ACC112 (cell line): ENCODE data around the gene NKD1.
"Not testable (repeated sequence)": the region's sequence is repeated elsewhere in the genome, so short reads cannot be mapped to it uniquely, and the experiment has no call there.

ENCODE experiments used
- H2AFZ ChIP-seq: fragments of 200-600 bp; sonication (generic); one replicate; pipeline ENCODE4 v1.6.0; 2017; ENCODE audit warnings: antibody characterized with exemption, low read length; ENCODE audit not compliant: unreplicated experiment
- H3K27ac ChIP-seq: fragments of 200-600 bp; sonication (generic); 2 replicates; pipeline ENCODE4 v1.5.1; 2014; ENCODE audit warnings: low read depth, mild to moderate bottlenecking, antibody characterized with exemption, low read length, moderate library complexity
- H3K27me3 ChIP-seq: fragments of 200-600 bp; sonication (generic); 2 replicates; pipeline ENCODE4 v1.6.1; 2014; ENCODE audit warnings: mild to moderate bottlenecking, antibody characterized with exemption, low read length, moderate library complexity, mixed read lengths; ENCODE audit not compliant: insufficient read depth
- H3K36me3 ChIP-seq: fragments of 200-600 bp; sonication (generic); 2 replicates; pipeline ENCODE4 v1.6.1; 2016; ENCODE audit warnings: mild to moderate bottlenecking, antibody characterized with exemption, low read length, moderate library complexity, mixed read lengths; ENCODE audit not compliant: insufficient read depth
- H3K4me1 ChIP-seq: fragments of 200-600 bp; sonication (generic); one replicate; pipeline ENCODE4 v1.6.1; 2016; ENCODE audit warnings: low read length, mixed read lengths; ENCODE audit not compliant: insufficient read depth, unreplicated experiment, control insufficient read depth
- H3K4me3 ChIP-seq: fragments of 200-600 bp; sonication (generic); 2 replicates; pipeline ENCODE4 v1.5.1; 2014; ENCODE audit warnings: mild to moderate bottlenecking, low read depth, low read length
- H3K79me2 ChIP-seq: fragments of 200-600 bp; sonication (generic); one replicate; pipeline ENCODE4 v1.6.0; 2016; ENCODE audit warnings: low read length; ENCODE audit not compliant: control insufficient read depth, unreplicated experiment, insufficient read depth

Gene NKD1

DNA sequence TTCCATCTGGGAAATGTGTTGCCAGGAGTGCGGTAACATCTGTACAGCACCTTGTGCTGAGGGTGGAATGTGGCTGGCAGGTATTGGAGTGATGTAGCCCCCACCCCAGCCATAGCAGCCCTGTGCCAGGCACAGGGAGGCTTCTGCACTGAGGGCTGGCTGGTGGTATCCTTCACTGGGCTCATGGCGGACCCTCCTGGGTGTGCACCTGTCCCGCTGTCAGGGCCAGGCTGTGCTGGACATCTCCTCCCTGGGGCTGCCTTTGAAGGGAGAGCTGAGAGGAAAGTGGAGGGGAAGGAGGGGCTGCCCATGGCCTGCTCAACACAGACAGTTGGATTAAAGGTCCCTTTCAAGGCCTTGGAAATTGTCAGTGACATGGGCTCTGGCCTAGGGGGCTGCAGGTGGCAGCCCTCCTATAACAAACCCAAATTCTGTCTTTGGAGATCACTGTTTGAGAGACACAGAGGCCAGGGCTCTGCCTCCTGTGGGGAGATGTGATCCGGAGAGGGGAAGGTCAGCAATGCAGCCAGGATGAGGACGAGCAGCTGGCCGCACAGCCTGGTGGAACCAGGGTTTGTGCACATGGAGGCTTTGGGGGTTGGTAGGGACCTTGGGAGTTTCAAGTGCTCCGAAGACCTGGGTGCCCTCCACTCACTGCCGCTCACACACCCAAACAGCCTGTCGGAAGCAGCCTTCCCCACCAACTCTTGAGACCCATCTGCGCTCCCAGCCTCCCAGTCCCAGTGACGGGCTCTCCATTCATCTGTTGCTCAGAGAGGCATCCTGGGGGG is 22.8 kb downstream of the NKD1 start:
- no peak overlapping the region for H2AFZ ChIP-seq

DNA sequence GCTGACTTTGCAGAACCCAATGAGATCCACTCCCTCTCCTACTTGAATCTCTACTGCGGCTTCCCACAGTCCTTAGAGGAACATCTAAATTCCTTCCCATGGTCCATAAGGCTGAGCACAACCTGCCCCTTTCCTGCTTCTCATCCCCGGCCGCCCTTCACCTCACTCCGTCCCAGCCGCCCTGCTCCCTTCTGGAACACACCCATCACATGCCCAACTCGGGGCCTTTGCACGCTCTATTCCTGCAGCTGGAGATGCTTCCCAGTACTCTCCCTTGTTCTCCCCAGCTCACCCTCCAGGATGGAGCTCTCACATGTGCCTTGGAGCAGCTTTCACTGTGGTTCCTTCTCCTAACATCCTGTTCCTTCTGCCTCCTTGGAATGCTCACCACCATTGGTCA is 23.6 kb downstream of the NKD1 start:
- H3K27ac ChIP-seq: no peak overlapping the region
- H3K27me3 ChIP-seq: peaks cover 30% of the 10 kb centered on the region
- no peaks in the 10 kb centered on the region for H3K4me1 ChIP-seq
- H3K36me3 ChIP-seq: no peaks in the 10 kb centered on the region
- H2AFZ ChIP-seq: no peak overlapping the region
- no peaks in the 10 kb centered on the region for H3K79me2 ChIP-seq
- H3K4me3 ChIP-seq: no peak overlapping the region

More for the DNA sequence above, 22.8 kb downstream of the NKD1 start:
- Histone ChIP-seq H3K27me3 (peaks cover 38% of the 10 kb centered on the region), H3K4me1 (no peaks in the 10 kb centered on the region), H3K4me3 (no peak overlapping the region), H3K79me2 (no peaks in the 10 kb centered on the region), H3K36me3 (no peaks in the 10 kb centered on the region), H3K27ac (no peak overlapping the region)

DNA sequence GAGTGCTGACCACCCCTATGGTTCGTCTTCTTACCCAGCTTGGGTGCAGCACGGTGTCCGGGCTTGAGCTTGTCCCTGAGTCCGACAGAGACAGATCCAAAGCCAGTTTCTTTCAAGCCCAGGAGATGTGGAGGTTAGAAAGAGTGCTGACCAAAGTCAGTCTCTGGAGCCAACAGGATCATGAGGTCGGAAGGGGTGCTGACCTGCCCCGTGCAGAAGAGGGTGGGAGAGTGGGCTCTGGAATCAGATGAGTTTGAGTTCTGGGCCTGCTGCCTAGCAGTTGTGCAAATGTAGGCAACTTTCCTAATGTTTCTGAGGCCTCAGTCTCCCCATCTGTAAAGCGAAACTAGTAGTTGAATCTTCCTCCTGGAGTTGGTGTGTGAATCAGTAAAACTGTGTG is 24.5 kb downstream of the NKD1 start:
- Histone ChIP-seq H3K79me2 (no peaks in the 10 kb centered on the region), H2AFZ (no peak overlapping the region), H3K27me3 (peaks cover 24% of the 10 kb centered on the region), H3K27ac (no peak overlapping the region), H3K36me3 (no peaks in the 10 kb centered on the region), H3K4me1 (no peaks in the 10 kb centered on the region), H3K4me3 (no peak overlapping the region)

DNA sequence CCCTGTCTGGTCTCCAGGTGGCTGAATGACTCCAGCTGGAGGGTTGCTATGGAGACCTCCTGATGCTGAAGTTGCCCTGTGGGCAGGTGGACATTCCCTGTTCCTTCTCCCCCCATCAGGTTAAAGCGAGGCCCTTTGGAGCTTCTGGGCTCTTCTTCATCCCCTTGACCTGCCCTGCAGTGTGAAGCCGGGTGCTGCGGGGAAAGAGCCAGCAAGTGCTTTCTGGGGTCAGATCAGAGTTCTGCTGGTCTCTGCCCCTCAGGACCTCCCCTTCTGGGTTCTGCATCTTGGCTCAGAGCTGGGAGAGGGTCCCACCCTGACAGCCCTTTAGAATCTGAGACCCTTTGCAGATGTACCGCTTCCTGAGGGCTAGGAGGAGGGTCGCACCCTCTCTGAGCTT is 25.1 kb downstream of the NKD1 start:
- H3K36me3 ChIP-seq: no peaks in the 10 kb centered on the region
- no peak overlapping the region for H3K27ac ChIP-seq
- no peaks in the 10 kb centered on the region for H3K79me2 ChIP-seq
- peaks cover 19% of the 10 kb centered on the region for H3K27me3 ChIP-seq
- no peaks in the 10 kb centered on the region for H3K4me1 ChIP-seq
- no peak overlapping the region for H2AFZ ChIP-seq
- no peak overlapping the region for H3K4me3 ChIP-seq

DNA sequence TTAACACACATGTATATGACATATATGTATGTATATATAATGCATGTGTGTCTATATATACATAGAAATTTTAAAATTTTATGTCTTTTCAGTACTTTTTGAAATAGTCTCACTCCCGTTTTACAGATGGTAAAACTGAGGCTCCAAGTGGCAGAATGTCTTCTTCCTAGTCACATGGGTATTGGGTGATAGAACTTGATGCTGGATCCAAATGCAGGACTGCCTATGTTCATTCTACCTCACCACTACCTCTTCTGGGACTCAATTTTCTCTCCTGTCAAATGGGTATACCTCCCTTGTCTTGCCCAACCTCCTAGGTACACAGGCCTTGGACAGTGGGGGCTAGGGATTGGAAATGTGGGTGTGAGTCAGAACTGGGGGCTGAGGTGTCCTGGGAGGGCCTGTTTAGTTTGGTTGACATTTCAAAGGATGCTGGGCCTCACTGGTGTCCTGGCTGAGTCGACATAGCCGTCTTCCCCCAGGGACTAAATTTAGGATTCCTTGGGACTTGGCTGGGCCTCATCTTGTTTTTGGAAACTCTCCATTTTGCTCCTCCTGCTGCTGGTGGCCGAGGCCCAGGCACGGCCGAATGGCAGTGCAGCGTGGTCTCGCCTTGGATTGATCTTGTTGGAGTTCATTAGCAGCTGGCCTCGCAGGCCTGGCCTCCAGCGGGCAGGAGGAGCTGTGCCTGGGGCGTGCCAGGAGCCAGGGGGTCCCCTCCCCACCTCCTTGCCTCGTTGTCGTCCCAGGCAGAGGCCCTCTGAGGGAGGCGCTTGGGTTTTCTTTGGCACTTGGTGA is 25.9 kb downstream of the NKD1 start:
- H3K79me2 ChIP-seq: no peaks in the 10 kb centered on the region

DNA sequence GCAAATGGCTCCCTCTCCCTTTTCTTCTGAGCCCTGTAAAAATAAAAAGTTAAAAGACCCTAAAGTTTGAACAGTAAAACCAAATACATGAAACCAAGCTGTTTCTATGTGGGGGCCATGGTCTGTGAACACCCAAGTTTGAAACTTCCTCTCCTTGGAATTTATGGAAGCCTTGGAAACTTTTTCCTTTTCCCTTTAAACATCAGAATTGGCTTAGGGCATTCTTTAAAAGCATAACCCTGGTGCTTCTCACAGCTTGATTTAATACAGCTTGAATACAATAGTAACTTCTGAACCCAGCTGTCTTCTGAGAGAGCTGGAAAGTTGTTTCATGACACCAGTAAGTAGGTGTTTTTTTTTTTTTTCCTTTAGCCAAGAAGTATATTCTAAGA is 26.5 kb downstream of the NKD1 start:
- Histone ChIP-seq H3K27ac (no peak overlapping the region), H3K4me1 (no peaks in the 10 kb centered on the region), H3K27me3 (peaks cover 5% of the 10 kb centered on the region), H3K36me3 (no peaks in the 10 kb centered on the region), H3K79me2 (no peaks in the 10 kb centered on the region), H2AFZ (no peak overlapping the region), H3K4me3 (no peak overlapping the region)

More for the DNA sequence above, 25.9 kb downstream of the NKD1 start:
- Histone ChIP-seq H3K4me3 (no peak overlapping the region), H3K36me3 (no peaks in the 10 kb centered on the region), H2AFZ (no peak overlapping the region), H3K27me3 (peaks cover 11% of the 10 kb centered on the region), H3K4me1 (no peaks in the 10 kb centered on the region), H3K27ac (no peak overlapping the region)

DNA sequence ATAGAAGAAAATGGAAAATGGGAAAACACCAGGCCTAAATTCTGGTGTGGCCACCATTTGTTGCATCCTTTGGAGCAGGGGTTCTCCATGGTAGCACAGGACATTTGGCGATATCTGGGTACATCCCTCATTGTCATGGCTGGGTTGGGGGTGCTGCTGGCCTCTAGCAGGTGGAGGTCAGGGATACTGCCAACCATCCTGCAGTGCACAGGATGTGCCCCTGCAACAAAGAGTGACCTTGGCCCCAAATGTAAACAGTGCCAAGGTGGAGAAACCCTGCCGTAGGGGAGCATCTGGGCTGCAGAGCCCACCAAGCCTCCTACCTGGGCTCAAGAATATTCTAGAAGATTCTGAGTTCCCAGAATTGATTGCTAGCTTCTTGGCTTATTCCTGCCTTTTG is 27.5 kb downstream of the NKD1 start:
- H2AFZ ChIP-seq: no peak overlapping the region
- H3K79me2 ChIP-seq: no peaks in the 10 kb centered on the region
- no peaks in the 10 kb centered on the region for H3K36me3 ChIP-seq
- no peak overlapping the region for H3K27ac ChIP-seq
- peaks cover 6% of the 10 kb centered on the region for H3K4me1 ChIP-seq
- no peaks in the 10 kb centered on the region; the same call in 1 of the 2 replicates for H3K27me3 ChIP-seq
- H3K4me3 ChIP-seq: no peak overlapping the region

DNA sequence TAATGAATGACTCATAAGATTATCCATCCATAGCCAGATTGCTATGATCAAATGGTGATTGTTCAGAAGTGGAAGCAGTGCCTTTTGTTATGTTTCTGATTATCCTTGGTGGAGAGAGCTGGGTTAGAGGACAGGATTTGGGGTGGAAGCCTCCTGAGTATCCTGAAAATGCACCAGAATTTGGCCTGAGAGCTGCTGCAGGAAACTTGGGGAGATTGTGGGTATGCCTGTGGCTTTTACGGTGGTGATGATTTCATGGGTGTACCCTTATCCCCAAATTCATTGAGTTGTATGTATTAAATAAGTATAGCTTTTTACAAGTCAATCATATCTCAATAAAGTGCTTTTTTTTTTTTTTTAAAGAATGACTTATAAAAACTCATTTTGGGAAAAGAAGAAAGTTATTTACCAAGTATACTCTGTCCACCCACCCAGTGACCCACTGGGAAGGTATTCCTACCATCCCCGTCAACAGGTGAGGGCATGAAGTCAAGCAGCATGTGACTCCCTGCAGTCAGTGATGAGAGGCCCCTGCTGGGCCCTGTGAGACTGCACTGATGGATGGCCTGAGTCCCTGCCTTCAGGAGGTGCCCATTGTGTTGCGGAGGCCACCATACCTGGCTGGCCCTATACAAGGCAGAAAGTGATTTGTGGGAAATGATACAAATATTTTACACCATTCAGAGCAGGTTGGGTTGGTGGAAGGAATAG is 28.4 kb downstream of the NKD1 start:
- Histone ChIP-seq H3K79me2 (no peaks in the 10 kb centered on the region), H2AFZ (no peak overlapping the region), H3K36me3 (no peaks in the 10 kb centered on the region), H3K4me1 (peaks cover 6% of the 10 kb centered on the region), H3K4me3 (no peak overlapping the region), H3K27me3 (no peaks in the 10 kb centered on the region), H3K27ac (no peak overlapping the region)

DNA sequence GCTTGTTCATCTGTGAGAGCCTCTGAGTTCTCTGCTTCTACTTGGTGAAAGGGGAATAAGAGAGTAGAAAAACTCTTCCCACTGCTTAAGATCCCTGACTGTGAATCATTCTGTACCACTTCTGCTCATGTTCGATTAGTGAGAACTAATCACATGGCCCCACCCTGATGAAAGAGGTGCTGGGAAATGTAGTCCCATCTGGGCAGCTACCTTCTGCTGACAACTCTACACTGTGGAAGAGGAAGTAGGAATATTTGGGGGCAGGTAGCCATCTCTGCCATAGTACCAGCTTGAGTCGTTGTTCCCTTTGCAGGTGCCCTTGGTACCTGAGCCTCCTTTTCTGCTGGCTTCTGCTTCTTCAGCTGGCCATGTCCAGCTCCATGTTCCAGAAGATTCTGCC is 29.9 kb downstream of the NKD1 start:
- Histone ChIP-seq H3K4me1 (peaks cover 6% of the 10 kb centered on the region), H3K79me2 (no peaks in the 10 kb centered on the region), H3K27me3 (no peaks in the 10 kb centered on the region), H3K27ac (no peak overlapping the region), H3K4me3 (no peak overlapping the region), H2AFZ (no peak overlapping the region), H3K36me3 (no peaks in the 10 kb centered on the region)

DNA sequence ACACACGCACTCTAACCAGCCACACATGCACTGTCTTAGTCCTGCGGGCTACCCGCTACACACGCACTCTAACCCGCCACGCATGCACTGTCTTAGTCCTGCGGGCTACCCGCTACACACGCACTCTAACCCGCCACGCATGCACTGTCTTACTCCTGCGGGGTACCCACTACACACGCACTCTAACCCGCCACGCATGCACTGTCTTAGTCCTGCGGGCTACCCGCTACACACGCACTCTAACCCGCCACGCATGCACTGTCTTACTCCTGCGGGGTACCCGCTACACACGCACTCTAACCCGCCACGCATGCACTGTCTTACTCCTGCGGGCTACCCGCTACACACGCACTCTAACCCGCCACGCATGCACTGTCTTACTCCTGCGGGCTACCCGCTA is 31.2 kb downstream of the NKD1 start:
- not testable (repeated sequence) for H3K79me2 ChIP-seq, H3K4me3 ChIP-seq, H2AFZ ChIP-seq, H3K27me3 ChIP-seq, H3K27ac ChIP-seq, H3K4me1 ChIP-seq, H3K36me3 ChIP-seq
